SJSA1 (cell line): ENCODE data around the gene TIPARP. TPM values are rescaled to one million over a fixed set of nuclear protein-coding genes. Genes with fewer than 3 reads are reported as not detected.
"Not testable (repeated sequence)": the region's sequence is repeated elsewhere in the genome, so short reads cannot be mapped to it uniquely, and the experiment has no call there.

Experiments used
- DNase-seq, 2 experiments: peaks; one replicate each; pipeline ENCODE4 v3.0.0-alpha.2; 2015 to 2020; ENCODE audit warnings: low spot score in 2 of 2, low read depth in 1 of 2
- H3K27ac ChIP-seq: fragments of 250-450 bp; sonication (Bioruptor Pico); 2 replicates; pipeline ENCODE4 v1.5.1; 2020; ENCODE audit warnings: mild to moderate bottlenecking, moderate library complexity
- H3K27me3 ChIP-seq: fragments of 250-450 bp; sonication (Bioruptor Pico); replicated peaks from 2 replicates; pipeline ENCODE4 v1.5.1; 2020; ENCODE audit warnings: mild to moderate bottlenecking, moderate library complexity
- H3K36me3 ChIP-seq: fragments of 250-450 bp; sonication (Bioruptor Pico); 2 replicates; pipeline ENCODE4 v1.5.1; 2020; ENCODE audit warnings: mild to moderate bottlenecking
- H3K4me1 ChIP-seq: fragments of 250-450 bp; sonication (Bioruptor Pico); replicated peaks from 2 replicates; pipeline ENCODE4 v1.6.1; 2021; ENCODE audit warnings: mild to moderate bottlenecking
- H3K4me3 ChIP-seq: fragments of 250-450 bp; sonication (Bioruptor Pico); 2 replicates; pipeline ENCODE4 v1.5.1; 2020; ENCODE audit warnings: mild to moderate bottlenecking
- H3K9me3 ChIP-seq: fragments of 250-450 bp; sonication (Bioruptor Pico); replicated peaks from 2 replicates; pipeline ENCODE4 v1.5.1; 2020; ENCODE audit warnings: mild to moderate bottlenecking
- total RNA-seq: library from RNA; depleted of rRNA; stranded (reverse); fragments of >200 nt; shearing (Covaris generic); gene quantifications from 2 replicates; pipeline ENCODE4 v1.2.3, GENCODE V29; 2014

TIPARP gene
- total RNA-seq, 1 experiment from 2014 or later: 50.5 TPM

GRCh38 chr3:156723182-156723619 lies 48.8 kb downstream of the TIPARP start:
- Histone ChIP-seq H3K4me1 (no peaks in the 10 kb centered on the region), H3K4me3 (no peak overlapping the region), H3K27ac (no peak overlapping the region), H3K36me3 (no peaks in the 10 kb centered on the region), H3K27me3 (no peaks in the 10 kb centered on the region), H3K9me3 (no peaks in the 10 kb centered on the region)
- DNase-seq: no peak

- H3K27me3 ChIP-seq: no peaks in the 10 kb centered on the region
- H3K36me3 ChIP-seq: no peaks in the 10 kb centered on the region
- H3K4me1 ChIP-seq: no peaks in the 10 kb centered on the region
- no peaks in the 10 kb centered on the region for H3K9me3 ChIP-seq
- no peak overlapping the region for H3K27ac ChIP-seq
- no peak overlapping the region for H3K4me3 ChIP-seq
- no peak for DNase-seq
Measured at GRCh38 chr3:156725682-156726081, 51.3 kb downstream of the TIPARP start.

GRCh38 chr3:156726456-156726855 lies 52.1 kb downstream of the TIPARP start:
- H3K4me1 ChIP-seq: no peaks in the 10 kb centered on the region
- no peak overlapping the region for H3K4me3 ChIP-seq
- DNase-seq: no peak
- no peaks in the 10 kb centered on the region for H3K36me3 ChIP-seq
- no peaks in the 10 kb centered on the region for H3K27me3 ChIP-seq
- no peaks in the 10 kb centered on the region for H3K9me3 ChIP-seq
- H3K27ac ChIP-seq: no peak overlapping the region

- Histone ChIP-seq H3K27me3 (no peaks in the 10 kb centered on the region), H3K4me1 (no peaks in the 10 kb centered on the region), H3K27ac (no peak overlapping the region), H3K36me3 (no peaks in the 10 kb centered on the region), H3K9me3 (no peaks in the 10 kb centered on the region), H3K4me3 (no peak overlapping the region)
- no peak for DNase-seq
Measured at GRCh38 chr3:156727519-156728205, 53.3 kb downstream of the TIPARP start.

- no peaks in the 10 kb centered on the region for H3K36me3 ChIP-seq
- no peaks in the 10 kb centered on the region for H3K4me1 ChIP-seq
- no peaks in the 10 kb centered on the region for H3K27me3 ChIP-seq
- no peak overlapping the region for H3K27ac ChIP-seq
- no peaks in the 10 kb centered on the region for H3K9me3 ChIP-seq
- no peak overlapping the region for H3K4me3 ChIP-seq
- DNase-seq: no peak
Measured at GRCh38 chr3:156728267-156728985, 54.0 kb downstream of the TIPARP start.

GRCh38 chr3:156729460-156730179 lies 55.2 kb downstream of the TIPARP start:
- H3K4me1 ChIP-seq: no peaks in the 10 kb centered on the region; the same call in 1 of the 2 replicates
- no peaks in the 10 kb centered on the region for H3K36me3 ChIP-seq
- no peak overlapping the region for H3K27ac ChIP-seq
- H3K4me3 ChIP-seq: no peak overlapping the region
- H3K27me3 ChIP-seq: no peaks in the 10 kb centered on the region
- no peaks in the 10 kb centered on the region for H3K9me3 ChIP-seq
- DNase-seq: no peak

- no peak overlapping the region for H3K4me3 ChIP-seq
- no peaks in the 10 kb centered on the region; the same call in 1 of the 2 replicates for H3K4me1 ChIP-seq
- no peaks in the 10 kb centered on the region for H3K27me3 ChIP-seq
- no peak for DNase-seq
- no peaks in the 10 kb centered on the region for H3K36me3 ChIP-seq
- H3K9me3 ChIP-seq: no peaks in the 10 kb centered on the region
- no peak overlapping the region for H3K27ac ChIP-seq
Measured at GRCh38 chr3:156731813-156732212, 57.4 kb downstream of the TIPARP start.

- H3K36me3 ChIP-seq: no peaks in the 10 kb centered on the region
- no peak overlapping the region for H3K4me3 ChIP-seq
- no peak overlapping the region for H3K27ac ChIP-seq
- no peaks in the 10 kb centered on the region for H3K9me3 ChIP-seq
- DNase-seq: no peak
- no peaks in the 10 kb centered on the region for H3K27me3 ChIP-seq
- H3K4me1 ChIP-seq: no peaks in the 10 kb centered on the region; the same call in 1 of the 2 replicates
Measured at GRCh38 chr3:156732261-156732660, 57.9 kb downstream of the TIPARP start.

- Histone ChIP-seq H3K27me3 (no peaks in the 10 kb centered on the region), H3K4me1 (no peaks in the 10 kb centered on the region; the same call in 1 of the 2 replicates), H3K36me3 (no peaks in the 10 kb centered on the region), H3K9me3 (no peaks in the 10 kb centered on the region), H3K4me3 (no peak overlapping the region), H3K27ac (no peak overlapping the region)
- no peak for DNase-seq
Measured at GRCh38 chr3:156732715-156733421, 58.5 kb downstream of the TIPARP start.

- DNase-seq, H3K27ac ChIP-seq, H3K4me3 ChIP-seq: not testable (repeated sequence)
Measured at GRCh38 chr3:156734661-156735060, 60.3 kb downstream of the TIPARP start.

GRCh38 chr3:156735471-156735870 lies 61.1 kb downstream of the TIPARP start:
- no peak overlapping the region for H3K27ac ChIP-seq
- no peaks in the 10 kb centered on the region; the same call in 1 of the 2 replicates for H3K4me1 ChIP-seq
- H3K4me3 ChIP-seq: no peak overlapping the region
- no peaks in the 10 kb centered on the region for H3K36me3 ChIP-seq
- no peaks in the 10 kb centered on the region for H3K27me3 ChIP-seq
- no peak for DNase-seq
- no peaks in the 10 kb centered on the region for H3K9me3 ChIP-seq

More at GRCh38 chr3:156734661-156735060, 60.3 kb downstream of the TIPARP start:
- H3K9me3 ChIP-seq, H3K36me3 ChIP-seq, H3K4me1 ChIP-seq, H3K27me3 ChIP-seq: not testable (repeated sequence)

- not testable (repeated sequence) for H3K4me3 ChIP-seq, H3K27me3 ChIP-seq, H3K9me3 ChIP-seq, H3K36me3 ChIP-seq, H3K27ac ChIP-seq, DNase-seq, H3K4me1 ChIP-seq
Measured at GRCh38 chr3:156737049-156737448, 62.7 kb downstream of the TIPARP start.

- DNase-seq: no peak
- no peak overlapping the region for H3K27ac ChIP-seq
Measured at GRCh38 chr3:156738251-156738650, 63.9 kb downstream of the TIPARP start.

More at GRCh38 chr3:156738251-156738650, 63.9 kb downstream of the TIPARP start:
- H3K4me3 ChIP-seq: no peak overlapping the region
- H3K4me1 ChIP-seq: no peaks in the 10 kb centered on the region; the same call in 1 of the 2 replicates
- no peaks in the 10 kb centered on the region for H3K36me3 ChIP-seq
- no peaks in the 10 kb centered on the region for H3K27me3 ChIP-seq
- H3K9me3 ChIP-seq: no peaks in the 10 kb centered on the region
